Measurements from ENCODE around the gene CD209. TPM values are rescaled to one million over a fixed set of nuclear protein-coding genes. Genes with fewer than 3 reads are reported as not detected.

Gene CD209, protein sequence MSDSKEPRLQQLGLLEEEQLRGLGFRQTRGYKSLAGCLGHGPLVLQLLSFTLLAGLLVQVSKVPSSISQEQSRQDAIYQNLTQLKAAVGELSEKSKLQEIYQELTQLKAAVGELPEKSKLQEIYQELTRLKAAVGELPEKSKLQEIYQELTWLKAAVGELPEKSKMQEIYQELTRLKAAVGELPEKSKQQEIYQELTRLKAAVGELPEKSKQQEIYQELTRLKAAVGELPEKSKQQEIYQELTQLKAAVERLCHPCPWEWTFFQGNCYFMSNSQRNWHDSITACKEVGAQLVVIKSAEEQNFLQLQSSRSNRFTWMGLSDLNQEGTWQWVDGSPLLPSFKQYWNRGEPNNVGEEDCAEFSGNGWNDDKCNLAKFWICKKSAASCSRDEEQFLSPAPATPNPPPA
- total RNA-seq: not detected in 2 replicates

DNA sequence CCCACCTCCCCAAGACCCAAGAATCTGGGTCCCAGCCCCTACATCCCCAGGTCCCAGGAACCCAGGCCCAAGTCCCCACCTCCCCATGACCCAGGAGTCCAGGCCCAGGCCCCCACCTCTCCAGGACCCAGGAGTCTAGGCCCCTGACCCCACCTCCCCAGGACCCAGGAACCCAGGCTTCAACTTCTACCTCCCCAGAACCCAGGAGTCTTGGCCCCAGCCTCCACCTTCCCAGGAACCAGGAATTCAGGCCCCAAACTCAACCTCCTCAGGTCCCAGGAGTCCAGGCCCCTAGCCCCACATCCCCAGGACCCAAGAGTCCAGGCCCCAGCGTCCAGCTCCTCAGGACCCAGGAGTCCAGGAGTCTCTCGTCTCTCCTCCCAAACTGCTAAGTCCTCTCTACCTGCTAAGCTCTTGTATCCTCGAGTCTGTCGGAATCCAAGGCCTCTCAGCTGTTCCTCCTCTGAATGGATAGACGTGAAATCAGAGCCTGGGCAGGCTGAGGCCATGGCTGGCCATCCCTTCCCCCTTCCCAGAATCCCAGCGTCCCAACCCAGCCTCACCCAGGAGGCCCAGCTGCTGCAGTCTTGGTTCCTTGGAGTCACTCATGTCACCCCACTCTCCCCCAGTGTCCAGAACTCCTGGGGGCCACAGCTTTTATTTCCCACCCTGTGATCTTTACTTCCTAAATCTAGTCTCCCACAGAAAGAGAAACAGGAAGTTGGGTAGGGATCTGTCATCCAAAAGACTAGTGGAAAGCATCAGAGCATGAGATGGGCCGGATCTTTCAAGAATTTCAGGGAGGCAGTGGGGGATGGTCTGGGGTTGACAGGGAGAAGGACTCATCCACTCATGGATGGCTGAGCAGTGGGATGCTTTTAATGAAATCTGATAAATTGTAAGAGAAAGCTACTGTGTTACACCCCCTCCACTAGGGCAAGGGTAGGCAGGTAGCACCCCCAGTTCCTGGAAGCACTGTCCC is at the start of gene CD209:
CD209 (minus strand) TSS at position 632 of the 982 bp plus-strand sequence; CDS start at position 609, 23 bp downstream.

DNA sequence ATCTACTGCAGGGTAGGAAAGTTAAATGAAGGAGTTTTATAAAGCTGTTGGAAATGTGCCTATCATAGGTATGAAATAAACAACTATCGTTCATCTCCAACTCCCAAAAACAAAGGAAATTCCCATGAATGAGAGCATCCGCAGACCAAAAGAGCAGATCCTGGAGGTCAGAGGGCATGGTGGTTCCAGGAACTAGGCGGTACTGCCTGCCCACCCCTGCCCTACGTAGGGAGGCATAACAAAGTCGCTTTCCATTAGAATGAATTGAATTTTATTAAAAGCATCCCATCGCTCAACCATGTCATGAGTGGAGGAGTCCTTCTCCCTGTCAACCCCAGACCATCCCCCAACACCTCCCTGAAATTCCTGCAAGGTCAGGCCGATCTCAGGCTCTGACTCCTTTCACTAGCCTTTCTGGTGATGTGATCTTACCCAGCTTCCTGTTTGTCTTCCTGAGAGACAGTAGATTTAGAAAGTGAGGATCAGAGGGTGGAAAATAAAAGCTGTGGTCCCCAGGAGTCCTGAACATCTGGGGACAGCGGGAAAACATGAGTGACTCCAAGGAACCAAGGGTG is 15.5 kb upstream of the CD209 start, which contains the start of gene CLEC4M:
CLEC4M (plus strand) TSS at position 525 of the 575 bp plus-strand sequence; CDS start at position 549, 24 bp downstream.

DNA sequence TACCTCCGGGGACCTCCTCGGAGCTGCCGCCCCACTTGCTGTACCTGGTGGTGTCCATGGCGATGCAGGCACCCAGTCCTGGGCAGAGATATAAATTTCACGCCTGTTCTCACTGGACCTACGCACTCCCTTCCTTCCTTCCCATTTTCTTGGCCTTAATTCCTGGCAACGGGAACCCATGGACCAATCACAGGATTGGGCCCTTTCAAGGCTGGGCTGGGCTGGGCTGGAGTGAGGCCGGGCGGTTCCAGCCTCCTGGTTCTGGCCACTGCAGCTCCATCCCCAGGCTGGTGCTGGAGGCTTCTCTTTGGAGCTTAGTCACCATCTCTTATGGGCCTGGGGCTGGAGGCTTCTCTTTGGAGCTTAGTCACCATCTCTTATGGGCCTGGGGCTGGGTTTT is 15.3 kb downstream of the CD209 start, which contains the start of gene CLEC4G:
CLEC4G (minus strand) TSS at position 66 of the 400 bp plus-strand sequence; CDS start at position 58, 8 bp downstream.

DNA sequence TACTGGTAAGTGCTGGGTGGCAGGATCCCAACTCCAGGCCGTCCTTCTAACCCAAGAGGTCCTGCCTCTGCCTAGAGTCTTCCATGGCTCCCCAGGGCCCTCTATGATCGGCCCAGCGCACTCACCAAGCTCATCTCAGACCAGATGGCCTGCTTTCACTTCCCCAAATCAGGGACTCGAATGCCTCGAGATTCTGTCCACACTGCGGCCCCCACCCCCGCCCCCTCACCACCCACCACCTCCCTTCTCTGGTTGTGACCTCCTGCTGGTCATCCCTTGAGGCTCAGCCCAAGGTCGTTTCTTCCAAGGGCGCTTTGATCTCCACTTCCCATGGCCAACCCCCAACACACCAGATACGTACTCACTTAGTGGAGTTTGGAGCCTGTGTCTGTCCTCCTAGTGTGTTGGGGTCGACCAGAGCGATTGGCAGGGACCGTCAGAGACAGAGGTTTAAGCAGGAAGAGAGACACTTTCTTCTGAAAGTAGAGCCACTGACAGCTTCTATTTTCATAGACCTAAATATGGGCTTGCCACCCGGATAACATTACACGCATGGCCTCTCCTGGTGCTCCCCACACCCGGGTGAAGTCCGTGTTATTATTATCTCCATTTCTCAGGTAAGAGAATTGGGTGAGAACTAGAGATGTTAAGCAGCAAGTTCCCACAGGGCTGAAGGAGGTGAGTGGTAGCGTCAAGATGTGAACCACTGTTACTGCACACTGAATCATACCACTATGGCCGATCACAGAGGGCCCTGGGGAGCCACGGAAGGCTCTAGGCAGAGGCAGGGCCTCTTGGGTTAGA is 45.5 kb downstream of the CD209 start, which contains the start of gene FCER2:
FCER2 (minus strand) TSS at position 478 of the 804 bp plus-strand sequence. CDS start 2,371 bp downstream, outside the sequence.

Other genes with a start within 250 kb of the CD209 start
- gene ZNF358, start 231.4 kb downstream of the CD209 start, total RNA-seq: 22.7 and 31.2 TPM in 2 replicates
- gene MCOLN1, start 224.9 kb downstream of the CD209 start, total RNA-seq: 6.5 and 8.8 TPM in 2 replicates
- gene PNPLA6, start 211.8 kb downstream of the CD209 start, total RNA-seq: 96.8 and 167 TPM in 2 replicates
- gene CAMSAP3, start 151.7 kb downstream of the CD209 start, total RNA-seq: not detected in 2 replicates
- gene XAB2, start 118.0 kb downstream of the CD209 start, total RNA-seq: 36.1 and 40.1 TPM in 2 replicates
- gene PET100, start 117.7 kb downstream of the CD209 start, total RNA-seq: 4.7 and 9.1 TPM in 2 replicates
- not detected in 2 replicates for gene PCP2, start 113.8 kb downstream of the CD209 start, total RNA-seq
- gene STXBP2, start 110.4 kb downstream of the CD209 start, total RNA-seq: 5.4 and 14.9 TPM in 2 replicates
- gene RETN, start 78.5 kb downstream of the CD209 start, total RNA-seq: not detected in 2 replicates
- not detected in 2 replicates for gene MCEMP1, start 70.4 kb downstream of the CD209 start, total RNA-seq
- 64.4 and 67.2 TPM in 2 replicates for gene TRAPPC5, start 66.7 kb downstream of the CD209 start, total RNA-seq
- not detected in 2 replicates for gene FCER2, start 45.4 kb downstream of the CD209 start, total RNA-seq
- not detected in 2 replicates for gene CLEC4G, start 15.4 kb downstream of the CD209 start, total RNA-seq
- gene CLEC4M, start 15.7 kb upstream of the CD209 start, total RNA-seq: not detected in 2 replicates
- 22.3 and 22.4 TPM in 2 replicates for gene EVI5L, start 82.7 kb upstream of the CD209 start, total RNA-seq
- gene PRR36, start 126.9 kb upstream of the CD209 start, total RNA-seq: 0.10 TPM in 1 of 2 replicates, not detected in the other
- gene LRRC8E, start 141.0 kb upstream of the CD209 start, total RNA-seq: 3.1 and 3.8 TPM in 2 replicates
- gene MAP2K7, start 156.3 kb upstream of the CD209 start, total RNA-seq: 17.1 and 17.7 TPM in 2 replicates
- 1.6 and 5.6 TPM in 2 replicates for gene TGFBR3L, start 167.3 kb upstream of the CD209 start, total RNA-seq
- 14.9 and 19.0 TPM in 2 replicates for gene SNAPC2, start 172.8 kb upstream of the CD209 start, total RNA-seq
- 2.5 and 7.4 TPM in 2 replicates for gene CTXN1, start 178.6 kb upstream of the CD209 start, total RNA-seq
- 24.8 and 36.8 TPM in 2 replicates for gene TIMM44, start 196.1 kb upstream of the CD209 start, total RNA-seq

Measured in smooth muscle cell of the pulmonary artery (primary cell).